GM12892 (cell line): ENCODE measurements around the gene SLCO1A2.

Experiments used
- POLR2A ChIP-seq: IDR thresholded peaks from 2 replicates; pipeline ENCODE4 v1.6.1; 2011; ENCODE audit warnings: low read depth, low read length, control low read depth
- POLR2AphosphoS5 ChIP-seq: IDR thresholded peaks from 2 replicates; pipeline ENCODE4 v1.6.1; 2011; ENCODE audit warnings: low read depth, low read length, control low read depth
- TAF1 ChIP-seq: IDR thresholded peaks from 2 replicates; pipeline ENCODE4 v1.6.1; 2011; ENCODE audit warnings: low read depth, mild to moderate bottlenecking, control low read depth, low read length, borderline replicate concordance

GRCh38 chr12:21354641-21355040 is 19.9 kb upstream of the SLCO1A2 start:
- TF ChIP-seq POLR2A (no peak), POLR2AphosphoS5 (no peak), TAF1 (no peak)
